ENCODE data around the gene MMP20.
A peak's percentile ranks its signal among the peaks of the same experiment; 100 is the strongest.

Gene MMP20

DNA sequence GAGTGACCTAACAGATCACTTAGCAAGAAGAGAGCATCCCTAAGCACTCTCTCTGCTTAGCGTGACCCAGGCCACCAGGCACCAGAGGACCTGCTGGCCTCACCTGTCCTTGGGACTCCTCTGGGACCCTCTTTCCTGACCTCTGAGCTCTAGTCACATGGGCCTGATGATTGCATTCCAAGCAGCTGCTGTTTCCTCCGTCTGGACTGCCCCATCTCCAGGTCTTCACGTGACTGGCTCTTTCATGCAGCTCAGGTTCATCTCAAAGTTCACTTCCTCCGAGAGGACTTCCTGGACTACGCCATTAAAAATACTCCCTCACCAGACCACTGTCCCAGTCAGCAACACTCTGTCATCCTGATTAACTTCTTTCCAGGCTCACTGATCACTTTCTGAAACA is 2.9 kb downstream of the MMP20 start:
- no peak for DNase-seq

DNA sequence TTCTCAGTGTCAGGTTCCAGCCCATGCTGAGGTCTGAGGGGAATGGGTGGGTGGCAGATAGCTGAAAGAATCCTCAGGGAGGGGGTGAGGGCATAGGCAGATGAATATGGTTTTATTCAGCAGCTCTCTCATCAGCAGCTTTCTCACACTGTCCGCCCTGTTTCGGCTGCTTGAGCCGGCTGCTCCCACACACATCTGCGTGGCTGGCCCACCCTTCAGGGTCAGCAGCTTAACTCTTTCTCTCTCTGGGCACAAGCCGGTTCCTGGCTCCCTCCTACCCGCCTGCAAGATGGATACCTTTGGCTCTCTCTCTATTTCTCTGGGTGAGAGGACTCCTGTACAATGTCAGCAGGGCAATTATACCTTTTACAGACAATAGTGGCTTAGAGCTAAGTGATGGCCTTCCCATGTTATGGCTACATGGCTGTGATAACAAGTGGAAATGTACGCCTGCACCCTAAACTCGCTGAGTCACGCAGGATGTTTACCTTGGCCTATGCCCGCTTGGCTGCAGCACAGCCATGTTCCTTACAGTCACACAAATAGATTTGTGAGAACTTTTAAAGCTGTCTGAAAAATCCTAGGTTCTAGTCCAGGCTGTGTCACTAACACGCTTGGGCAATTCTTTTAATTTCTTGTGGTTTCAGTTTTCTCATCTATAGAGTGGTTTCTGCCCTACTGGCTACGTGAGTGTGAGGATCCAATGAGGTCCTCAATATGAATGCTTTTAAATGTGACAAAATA is 4.1 kb downstream of the MMP20 start:
- DNase-seq = no peak

DNA sequence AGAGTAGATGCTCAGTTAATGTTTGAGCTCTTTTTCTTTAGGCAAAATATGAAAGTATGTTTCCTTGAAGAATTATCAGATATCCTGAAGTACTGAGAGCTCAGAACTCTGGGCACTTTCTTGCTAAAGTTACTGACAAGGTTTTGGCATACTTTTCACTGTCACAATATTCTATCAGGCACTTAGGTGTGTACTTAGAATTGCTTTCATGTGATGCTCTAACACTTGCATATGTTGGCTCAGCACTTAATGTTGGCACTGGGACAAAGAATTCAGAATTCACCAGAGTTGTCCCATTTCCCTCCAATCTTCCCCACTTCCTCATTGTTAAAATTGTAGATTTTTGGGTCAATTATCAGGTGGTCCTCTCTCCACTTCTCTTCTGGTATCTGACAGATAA is 5.0 kb downstream of the MMP20 start:
- DNase-seq = no peak

DNA sequence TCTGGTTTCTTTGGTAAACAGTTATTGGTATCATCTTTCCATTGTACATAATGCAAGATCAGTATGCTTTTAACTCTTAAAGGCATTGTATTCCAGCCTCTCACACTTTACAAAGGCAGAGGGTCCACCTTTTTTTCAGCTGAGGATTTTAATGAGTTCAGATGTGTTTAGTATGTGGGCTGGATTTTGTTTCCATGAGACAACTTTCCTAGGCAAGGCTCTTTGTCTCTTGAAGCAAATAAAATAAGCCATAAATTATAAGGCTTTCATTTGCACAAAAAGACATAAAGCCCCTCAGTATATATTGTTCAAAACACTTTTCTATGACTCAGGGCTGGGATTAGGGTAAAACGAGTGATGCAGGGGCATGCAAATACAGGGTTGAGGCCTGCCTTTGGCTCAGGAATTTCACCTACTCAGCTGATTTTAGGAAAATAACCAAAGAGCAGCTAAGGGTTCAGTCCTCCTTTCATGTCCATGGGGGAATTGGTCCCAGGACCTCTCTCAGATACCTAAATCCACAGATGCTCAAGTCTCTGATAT is 7.6 kb downstream of the MMP20 start:
- no peak for DNase-seq

DNA sequence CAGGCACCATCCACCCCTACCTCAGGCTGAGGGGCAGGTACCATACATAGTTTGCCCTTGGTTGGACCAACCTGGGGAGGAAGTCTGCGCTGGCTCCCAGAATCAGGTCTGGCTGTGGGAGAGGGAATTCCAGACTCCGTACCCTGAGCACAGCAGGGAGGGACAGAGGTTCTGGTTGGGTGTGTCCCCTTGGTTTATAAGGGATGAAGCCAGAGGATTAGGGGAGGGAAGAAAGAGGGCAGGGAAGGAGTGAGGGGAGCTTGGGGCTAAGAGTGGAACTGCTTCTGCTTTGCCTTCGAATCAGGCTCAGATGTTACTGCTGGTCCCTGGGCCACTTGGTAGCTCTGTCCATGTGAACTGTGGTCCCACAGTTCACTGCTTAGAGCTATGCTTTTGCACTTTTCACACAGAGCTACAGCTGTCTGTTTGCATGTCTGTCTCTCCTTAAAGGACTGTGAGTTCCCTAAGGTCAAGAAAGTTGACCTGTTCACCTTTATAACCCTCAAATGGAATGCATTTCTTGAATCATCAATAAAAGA is 9.2 kb downstream of the MMP20 start:
- no peak for DNase-seq

DNA sequence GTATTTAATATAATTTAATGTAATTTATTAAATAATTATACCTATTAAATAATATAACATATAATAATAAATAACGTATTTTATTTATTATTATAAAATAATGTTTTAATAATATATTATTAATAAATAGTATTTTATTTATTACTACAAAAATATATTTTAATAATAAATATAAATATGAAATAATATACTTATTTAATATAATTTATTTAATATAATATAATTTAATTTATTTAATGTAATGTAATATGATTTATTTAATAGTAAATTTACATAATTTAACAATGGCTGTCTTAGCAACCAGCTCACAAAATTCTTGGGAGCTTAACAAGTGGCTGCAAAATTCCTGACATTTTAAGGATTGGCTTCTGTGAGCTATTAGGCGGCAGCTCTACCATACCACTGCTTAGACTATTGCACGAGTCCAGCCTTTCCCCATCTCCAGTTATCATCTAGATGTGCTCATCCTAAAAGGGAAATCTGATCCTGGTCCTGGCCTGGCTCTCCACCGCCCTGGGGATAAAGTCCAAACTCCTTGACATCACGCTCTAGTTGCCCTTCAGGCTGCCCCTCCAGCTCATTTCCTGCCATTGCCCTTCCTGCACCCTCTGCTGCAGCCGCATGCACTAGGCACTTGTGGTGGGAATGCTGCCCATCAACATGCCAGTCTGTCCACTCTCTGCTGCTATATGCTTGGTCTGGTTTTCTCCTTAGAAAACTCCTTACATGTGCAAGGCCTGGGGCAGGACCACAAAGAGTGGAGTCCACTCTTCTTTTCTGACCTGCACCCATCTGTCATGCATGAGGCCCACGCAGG is 9.8 kb downstream of the MMP20 start:
- no peak for DNase-seq

DNA sequence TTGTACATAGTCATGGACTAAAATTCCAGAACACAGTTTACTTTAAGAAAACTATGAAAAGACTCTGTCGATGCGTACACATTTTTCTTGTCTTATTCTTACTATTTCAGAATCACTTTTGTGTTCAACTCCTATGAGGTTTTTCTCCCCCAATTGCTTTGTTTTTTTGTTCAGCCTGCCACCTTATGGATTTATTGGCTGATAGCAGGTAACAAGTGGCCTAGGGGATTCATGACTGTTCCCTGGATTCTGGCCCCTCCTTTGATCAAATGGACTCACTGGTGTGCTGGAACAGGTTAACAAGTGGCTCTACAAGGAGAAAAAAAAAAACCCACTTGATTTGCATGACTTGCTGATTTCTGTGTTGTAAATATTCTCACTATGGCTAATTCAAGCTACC is 10.6 kb downstream of the MMP20 start:
- no peak for DNase-seq

DNA sequence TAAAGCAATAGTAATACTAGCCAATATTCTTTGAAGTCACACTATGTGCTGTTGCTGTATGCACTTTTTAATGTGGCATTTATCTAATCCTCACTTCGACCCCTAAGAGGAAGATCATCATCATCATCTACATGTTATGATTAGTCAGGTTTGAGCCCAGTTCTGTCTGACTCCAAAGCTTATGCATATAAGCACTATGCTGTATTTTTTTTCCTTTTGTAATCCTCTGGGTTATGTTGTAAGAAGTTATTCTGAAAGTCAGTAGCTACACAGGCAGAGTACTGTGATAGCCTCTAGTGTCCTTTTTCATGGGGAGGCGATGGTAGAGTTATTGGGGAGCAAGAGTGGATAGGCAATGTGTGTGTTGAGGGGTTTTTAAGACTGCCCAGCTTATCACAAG is 11.1 kb downstream of the MMP20 start:
- DNase-seq = no peak

DNA sequence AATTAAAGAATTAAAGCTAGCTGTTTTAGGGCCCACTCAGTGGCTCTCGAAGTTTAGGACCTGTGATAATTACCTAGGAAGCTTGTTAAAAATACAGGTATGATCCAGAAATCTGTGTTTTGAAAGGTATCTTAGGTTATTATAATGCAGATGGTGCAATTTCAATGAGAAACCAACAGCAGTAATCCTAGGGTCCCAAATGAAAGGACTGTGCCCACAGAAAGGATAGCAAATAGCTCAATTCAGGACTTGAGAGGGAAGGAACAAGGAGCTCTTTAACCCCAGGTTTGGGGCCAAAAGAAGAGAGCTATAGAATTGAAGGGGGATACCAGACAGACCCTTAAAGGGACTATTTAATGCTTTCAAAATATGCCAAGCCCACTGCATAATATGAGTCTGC is 11.7 kb downstream of the MMP20 start:
- DNase-seq = no peak

DNA sequence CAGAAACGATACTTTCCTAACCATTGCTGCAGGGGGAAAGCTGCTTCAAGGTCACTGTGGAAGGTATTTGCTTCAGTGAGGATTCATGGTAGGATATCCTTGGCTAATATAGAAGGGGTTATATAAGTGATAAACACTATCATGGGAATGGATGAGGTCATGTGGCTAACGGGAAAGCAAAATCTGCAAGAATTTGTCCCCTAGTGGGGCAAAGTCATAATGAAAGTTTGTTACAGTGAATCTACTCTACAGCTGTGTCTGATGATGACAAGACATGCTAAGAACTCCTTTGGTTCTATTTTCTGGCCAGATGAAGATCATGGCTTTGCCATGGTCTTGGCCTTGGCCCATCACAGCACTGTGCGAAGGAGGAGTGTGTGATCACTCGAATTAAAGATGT is 13.8 kb downstream of the MMP20 start:
- peak in 1 of 3 donors; percentile 40 for DNase-seq

DNA sequence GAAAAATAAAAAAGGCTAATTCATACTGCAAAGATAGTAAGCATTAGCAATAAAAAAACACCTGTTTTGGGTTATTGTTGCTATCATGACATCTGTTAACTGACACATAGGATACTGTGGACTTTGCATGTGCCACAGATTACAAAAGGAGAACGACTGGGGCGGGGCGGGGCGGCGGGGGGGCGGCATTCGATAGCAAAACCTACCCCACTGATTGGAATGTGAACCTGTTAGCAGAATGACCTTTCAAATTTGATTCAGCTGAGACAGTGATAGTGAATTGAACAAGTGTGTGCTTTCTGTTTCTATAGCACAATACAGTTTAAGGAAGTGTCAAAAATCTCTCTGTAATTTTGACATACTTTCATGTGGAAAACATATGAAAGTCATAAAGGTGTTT is 14.9 kb downstream of the MMP20 start:
- peak in 2 of 3 donors; percentile 35 to 46 for DNase-seq

DNA sequence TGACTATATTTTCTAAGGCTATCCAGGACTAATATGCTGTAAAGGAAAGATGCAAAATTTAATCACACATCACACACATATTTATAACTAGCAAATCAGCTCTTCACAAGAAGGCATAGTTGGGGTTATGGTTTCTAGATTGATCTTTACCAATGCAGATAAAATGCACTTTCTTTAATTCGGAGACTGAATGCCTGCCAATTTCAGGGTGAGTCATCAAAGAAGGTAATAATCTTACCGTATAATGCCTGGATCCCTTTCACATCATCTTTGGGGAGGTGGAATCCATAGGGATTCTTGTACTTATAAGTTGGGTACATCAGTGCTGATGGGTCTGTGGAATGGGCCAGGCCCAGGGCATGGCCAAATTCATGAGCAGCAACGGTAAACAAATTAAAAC is 16.4 kb downstream of the MMP20 start:
- DNase-seq = no peak

DNA sequence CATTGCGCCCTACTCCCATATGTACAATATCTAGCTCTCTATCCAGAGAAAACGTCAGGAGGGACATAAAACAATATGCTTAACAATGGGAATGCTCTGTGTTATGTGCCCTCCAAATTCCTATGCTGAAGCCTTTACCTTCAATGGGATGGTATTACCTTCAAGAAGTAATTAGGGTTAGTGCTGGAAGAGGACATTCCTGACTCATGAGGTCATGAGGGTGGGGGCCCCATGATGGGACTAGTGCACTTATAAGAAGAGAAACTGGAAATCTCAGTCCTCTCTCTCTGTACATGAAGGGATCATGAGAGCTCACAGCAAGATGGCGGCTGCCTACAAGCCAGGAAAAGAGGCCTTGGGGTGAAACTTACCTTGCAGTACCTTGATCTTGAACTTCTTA is 20.3 kb downstream of the MMP20 start:
- DNase-seq = no peak

DNA sequence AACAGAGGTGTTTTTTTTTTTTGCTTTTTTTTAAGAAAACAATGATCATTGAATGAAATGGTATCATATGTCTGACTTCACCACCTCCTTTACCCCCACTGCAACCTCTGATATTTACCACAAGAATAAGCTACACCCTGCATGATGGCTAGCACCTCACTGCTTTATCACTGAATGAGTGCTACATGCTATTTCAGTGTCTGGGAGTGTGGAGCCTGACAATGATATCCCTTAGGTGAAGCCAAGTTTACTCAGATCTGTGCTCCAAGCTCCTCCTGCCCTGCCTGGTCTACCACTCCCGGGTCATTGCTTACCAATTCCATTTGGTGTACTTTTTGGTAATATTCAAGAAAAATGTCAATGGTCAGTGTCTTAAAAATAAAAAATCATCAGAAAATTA is 21.1 kb downstream of the MMP20 start:
- DNase-seq = no peak

DNA sequence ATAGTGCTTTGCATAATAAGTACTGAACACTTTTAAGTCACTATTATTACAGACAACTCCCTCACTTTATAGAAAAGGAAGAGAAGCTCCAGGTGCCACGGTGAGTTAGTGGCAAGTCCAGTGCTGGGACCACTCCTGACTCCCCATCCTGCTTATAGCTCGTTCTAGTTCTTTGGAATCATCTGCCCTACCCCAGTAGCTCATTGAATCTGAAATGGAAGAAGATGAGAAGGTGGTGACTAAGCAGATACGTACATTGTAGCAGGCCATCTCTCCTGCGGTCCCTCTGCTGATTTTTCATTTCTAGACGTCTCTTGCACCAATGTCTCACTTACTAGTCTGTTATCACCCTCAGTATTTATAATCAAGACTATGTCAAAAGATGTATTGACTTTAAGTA is 21.6 kb downstream of the MMP20 start:
- no peak for DNase-seq

DNA sequence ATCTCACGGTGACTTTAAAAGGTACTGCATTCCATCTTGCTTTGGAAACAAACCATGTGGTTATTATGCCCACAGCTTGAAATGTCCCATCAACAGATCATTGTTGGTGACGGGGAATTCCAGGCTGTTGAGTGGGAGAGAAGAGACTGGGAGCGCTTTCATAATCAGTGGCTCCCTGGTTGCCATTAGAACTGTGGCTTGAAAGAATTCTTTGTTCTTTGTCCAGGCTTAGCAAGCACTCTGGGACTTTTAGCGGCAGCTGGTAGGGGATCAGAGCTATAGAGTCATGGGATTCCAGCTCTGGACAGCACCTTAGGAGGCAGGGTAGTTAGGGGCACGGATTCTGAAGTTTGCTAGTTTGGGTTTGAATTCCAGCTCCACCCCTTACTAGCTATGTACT is 22.0 kb downstream of the MMP20 start:
- DNase-seq = peak; percentile 79 to 85 (median 84)

DNA sequence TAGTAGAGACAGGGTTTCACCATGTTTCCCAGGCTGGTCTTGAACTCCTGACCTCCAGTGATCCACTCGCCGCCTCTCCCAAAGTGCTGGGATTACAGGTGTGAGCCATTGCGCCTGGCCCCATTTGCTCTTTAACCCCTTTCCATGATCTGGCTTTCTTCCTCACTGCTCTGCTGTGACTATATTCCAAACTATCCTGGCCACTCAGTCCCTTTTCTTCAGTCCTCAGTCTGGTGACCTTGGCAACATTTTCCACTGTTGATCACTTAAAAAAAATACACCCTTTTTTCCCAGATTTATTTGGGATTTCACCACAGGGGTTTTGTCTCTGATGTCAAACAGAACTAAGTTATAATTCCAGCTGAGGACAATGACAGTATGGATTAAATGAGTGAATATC is 24.5 kb downstream of the MMP20 start:
- no peak for DNase-seq

DNA sequence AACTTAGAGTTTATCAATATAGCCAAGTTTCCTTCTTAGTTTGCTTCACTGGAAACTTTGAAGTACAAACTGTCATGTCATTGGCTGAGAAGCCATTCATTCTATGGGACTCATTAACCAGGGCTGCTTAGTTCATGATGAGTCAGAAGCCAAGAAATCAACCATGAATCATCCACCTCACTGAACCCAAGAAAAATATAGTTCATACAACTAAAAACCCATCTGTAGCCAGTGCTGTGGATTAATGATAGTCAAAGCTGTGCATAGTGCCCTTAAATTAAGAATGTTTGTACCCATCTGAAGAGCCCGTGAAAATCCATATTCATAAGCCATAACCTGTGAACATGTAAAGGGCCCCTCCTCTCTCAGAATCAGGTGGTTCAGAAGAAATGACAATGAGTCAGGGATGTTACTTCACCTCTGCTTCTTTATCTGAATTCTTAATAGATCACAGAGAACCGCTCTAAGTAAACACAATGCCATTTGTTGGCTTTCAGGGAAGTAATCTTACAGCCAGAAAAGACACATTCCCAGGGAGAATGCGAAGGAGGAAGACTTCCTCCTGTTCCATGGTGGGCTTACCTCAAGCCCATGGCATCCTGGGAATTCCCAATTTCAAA is 25.4 kb downstream of the MMP20 start:
- DNase-seq = peak; percentile 84 to 96 (median 95)

DNA sequence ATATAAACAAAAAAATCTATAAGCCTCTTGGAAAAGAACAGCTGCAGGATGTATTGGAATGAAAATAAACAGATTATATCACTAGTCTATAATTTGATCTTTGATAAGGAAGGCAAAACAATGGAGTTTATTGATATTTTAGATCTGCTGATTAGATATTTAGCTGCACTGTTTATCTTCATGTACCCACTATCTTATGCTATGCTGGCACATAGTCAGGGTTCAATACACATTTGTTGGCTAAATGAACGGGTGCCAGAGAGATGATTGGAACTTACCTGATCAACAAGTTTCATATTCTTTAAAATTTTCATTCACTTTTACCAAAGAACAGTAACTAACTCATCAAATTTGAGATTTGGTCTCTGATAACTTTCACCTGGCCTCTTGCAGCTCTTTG is 26.9 kb downstream of the MMP20 start:
- no peak for DNase-seq

DNA sequence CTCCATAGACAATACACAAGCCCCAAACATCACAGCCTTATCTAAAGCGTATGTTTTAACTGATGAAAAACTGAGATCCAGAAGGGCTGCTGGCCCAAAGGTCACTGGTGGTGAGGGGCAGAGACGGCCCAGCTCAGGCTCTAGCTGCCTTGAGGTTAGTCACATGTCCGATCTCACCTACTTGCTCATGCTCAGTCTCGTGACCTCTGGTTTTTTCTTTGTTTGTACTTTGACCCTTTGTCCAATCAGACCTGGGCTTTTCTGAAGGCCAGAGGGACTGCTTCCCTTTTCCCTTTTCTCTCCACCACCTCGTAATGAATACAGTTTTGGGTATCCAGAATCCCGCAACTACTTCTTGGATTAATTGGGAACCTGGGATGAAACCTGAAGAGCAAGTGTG is 28.6 kb downstream of the MMP20 start:
- no peak for DNase-seq

DNA sequence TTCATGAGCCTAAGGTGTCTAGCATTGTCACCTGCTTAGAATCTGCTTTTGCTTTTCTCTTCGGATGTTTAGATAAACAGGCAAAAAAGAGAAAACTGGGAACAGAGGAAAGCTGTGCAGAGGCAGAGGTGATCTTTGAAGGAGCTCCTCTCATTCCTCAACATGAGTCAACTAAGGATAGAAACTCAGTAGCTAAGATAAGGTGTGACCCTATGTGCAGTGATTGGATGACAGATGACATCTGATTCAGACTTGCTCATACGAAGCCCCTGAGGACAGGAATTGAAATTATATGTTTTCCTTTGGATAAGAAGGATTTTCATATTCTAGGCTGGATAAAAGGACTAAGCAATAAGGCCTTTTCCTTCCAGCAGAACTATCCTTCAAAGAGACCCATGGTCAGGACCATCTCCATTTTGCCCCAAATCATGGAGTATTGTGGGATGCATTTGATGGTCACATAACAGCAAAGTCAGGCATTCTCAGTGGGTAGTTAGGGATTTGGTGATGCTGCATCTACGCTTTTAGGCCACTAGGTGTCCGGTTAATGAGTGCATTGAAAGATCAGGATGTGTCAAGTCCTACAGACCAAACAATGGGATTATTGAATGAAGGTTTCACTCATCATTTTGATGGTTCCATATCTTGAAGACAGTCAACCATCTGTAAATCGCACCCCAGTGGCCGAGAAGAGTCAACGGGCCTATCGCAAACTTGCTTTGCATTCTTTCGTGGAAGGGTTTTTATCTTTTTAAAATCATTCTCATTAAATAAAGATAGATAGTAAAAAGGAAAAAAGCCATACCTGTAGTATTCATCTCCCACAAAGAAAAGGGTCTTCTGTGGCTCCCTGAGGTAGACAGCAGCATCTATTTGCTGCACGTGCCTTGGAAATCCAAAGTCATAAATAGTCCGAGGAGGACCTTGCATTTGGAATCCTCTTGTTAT is 32.2 kb downstream of the MMP20 start:
- DNase-seq = peak; percentile 47 to 59 (median 50)

DNA sequence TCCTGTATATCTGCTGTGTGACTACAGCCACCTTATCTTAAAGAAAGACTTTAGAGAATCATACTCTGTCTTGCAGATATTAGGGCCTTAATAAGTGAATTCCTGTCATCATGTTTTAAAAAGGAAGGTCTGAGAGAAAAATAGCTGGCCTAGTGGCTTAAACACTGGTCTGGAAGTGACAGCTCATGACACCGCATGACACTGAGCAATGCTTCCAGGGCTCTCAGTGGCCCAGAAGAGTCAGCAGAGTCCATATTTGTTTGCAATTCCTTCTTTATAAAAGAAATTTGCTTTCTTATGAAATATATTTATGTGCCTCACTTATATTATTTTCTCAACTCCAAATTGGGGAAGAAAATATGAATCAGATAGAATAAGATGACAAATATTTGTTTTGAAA is 33.0 kb downstream of the MMP20 start:
- DNase-seq = peak; percentile 79 to 83 (median 80)
